ENCODE measurements around the gene VWF.

VWF gene

GRCh38 chr12:5988659-5989116, 135.8 kb downstream of the VWF start:
- FAIRE-seq, result peak; percentile 7

GRCh38 chr12:5988088-5988487, 136.4 kb downstream of the VWF start:
- no peak for DNase-seq (ENCODE audit: low spot score)
- FAIRE-seq, result no peak

More at GRCh38 chr12:5988659-5989116, 135.8 kb downstream of the VWF start:
- peak; percentile 31 for DNase-seq (ENCODE audit: low spot score)

DNA sequence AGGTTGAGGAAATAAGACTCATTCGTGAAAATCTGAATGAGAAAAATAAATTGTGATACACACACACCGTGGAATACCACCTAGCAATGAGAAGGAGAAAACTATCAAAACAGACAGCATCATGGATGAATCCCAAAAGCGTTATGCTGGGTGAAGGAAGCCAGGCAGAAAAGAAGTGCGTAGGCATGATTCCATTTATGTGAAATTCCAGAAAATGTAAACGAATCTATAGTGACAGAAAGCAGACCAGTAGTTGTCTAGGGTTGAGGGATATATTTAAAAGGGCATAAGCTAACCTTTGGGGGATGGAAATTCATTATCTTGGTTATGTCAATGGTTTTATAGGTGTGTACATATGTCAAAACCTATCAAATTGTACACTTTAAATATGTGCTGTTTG, 136.9 kb downstream of the VWF start:
- DNase-seq (ENCODE audit: low spot score) (no peak), FAIRE-seq (no peak)

DNA sequence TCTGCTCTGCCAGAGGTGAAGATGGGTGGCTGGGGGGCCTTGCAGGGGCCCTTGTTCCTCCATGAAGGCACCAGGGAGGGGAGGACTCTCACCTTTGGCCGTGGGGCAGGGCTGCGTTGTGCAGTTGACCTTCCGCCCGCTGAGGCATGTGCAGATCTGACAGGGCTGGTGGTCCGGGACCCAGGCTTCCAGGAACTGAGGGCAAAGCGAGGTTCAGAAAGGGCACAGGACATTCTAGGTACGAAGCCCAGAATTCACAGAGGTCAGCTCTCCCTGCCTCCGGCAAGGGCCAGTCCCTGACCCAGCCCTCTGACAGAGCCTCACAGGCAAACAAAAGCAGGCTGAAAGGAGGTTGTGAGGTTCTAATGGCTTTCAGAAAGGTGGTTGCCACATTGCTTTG, 139.0 kb downstream of the VWF start:
- FAIRE-seq (no peak), DNase-seq (ENCODE audit: low spot score) (no peak)

- DNase-seq (ENCODE audit: low spot score) (no peak), FAIRE-seq (no peak)
These were observed 139.6 kb downstream of the VWF start for GRCh38 chr12:5984873-5985272.

DNA sequence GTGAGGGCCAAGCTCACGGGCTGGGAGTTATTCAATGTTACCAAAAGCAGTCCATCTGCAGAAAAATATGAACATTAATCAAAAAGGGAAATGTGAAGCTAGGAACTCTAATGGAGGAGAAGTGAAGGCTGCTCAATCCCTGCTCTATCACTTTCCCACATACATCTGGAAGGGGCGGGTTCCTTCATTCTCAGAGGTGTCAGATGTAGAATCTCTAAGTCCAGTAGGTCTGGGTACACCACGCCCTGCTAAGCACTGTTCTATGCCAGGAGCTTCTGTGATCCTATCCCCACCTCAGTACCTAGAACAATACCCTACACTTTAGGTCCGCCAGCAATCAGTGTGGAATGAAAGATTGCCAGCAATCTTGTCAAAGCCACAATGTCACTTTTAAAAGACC, 142.4 kb downstream of the VWF start:
- FAIRE-seq (no peak), DNase-seq (ENCODE audit: low spot score) (no peak)

- no peak for FAIRE-seq
- no peak for DNase-seq (ENCODE audit: low spot score)
These were observed 146.9 kb downstream of the VWF start for GRCh38 chr12:5977556-5977955.

GRCh38 chr12:5976711-5977110, 147.8 kb downstream of the VWF start:
- DNase-seq (ENCODE audit: low spot score) (no peak), FAIRE-seq (no peak)

- no peak for DNase-seq (ENCODE audit: low spot score)
- no peak for FAIRE-seq
These were observed 148.3 kb downstream of the VWF start for GRCh38 chr12:5976196-5976595.

DNA sequence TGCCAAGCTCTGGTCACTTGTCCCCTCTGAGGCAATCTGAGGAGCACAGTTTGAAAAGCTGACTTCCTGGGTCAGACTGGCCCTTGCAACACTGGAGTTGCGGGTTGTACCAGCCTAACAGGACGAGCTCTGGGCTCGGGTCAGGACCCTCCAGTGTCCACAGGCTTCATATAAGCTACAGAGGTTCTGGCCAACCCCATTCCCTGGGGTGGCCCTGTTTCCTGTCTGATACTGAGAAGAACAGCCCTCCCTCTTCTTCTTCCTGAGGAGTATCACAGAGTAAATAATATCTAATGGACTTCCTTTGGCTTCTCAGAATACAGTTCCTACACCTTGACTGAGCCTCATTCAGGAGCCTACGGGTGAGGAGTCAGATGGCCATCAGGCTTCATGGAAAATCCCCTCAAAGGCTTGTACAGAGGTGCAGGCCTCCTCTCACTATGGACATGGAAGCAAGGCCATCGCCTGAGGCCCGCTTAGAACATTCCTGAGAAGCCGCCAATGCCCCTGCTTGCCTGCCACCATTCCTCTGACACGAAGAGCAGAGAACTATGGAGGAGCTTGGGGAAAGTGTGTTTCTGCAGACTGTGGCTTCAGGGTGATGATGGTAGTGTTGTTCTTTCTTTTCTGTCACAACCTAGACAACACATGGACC, 150.9 kb downstream of the VWF start:
- FAIRE-seq (no peak), DNase-seq (ENCODE audit: low spot score) (no peak)

DNA sequence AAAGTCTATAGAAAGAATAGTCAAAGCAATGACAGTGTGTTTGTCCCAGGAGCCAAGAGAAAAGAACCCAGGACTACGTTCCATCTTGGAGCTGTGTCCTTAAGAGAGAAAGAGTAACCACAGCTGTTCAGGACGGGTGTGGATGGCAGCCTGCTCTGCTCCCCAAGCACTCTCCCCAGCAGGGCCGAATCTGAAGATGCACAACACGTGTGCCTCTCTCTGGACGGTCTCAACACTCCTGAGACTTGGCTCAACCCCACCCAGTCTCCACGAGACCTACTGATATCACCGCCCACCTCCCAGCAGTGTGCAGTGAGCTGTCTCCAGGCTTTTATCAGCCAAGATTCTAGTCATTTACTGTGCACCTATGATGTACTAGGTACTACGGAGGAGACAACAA, 152.1 kb downstream of the VWF start:
- DNase-seq (ENCODE audit: low spot score) (no peak), FAIRE-seq (no peak)

DNA sequence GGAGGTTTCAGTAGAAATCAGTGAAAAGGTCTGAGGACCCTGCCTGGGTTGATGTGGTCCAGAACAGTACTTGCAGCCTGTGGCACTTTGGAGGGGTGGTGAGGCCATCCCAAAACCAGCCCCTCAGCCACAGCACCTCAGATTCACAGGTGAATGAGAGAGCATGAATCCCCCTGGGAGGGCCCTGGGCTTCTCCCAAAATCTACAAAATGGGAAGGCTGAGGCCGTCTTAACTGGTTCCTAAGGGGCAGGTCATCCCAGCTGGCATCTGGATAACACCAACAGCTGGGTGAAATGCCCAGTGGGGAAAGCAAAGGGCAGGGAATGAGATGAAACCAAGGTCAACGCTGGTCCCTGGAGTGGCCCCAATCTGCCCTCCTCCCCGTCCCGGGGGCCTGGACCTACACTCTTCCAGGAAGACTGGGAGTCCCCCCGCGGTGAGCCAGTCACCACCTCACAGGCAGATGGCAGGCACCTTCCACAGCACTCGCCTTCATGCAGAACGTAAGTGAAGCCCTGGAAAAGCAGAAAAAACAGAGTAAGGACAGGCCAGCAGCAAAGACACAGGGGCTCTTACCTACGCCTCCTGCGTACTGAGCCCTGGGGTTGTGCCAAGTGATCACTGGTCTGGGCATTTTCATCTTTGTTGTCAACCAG, 153.1 kb downstream of the VWF start:
- no peak for FAIRE-seq
- no peak for DNase-seq (ENCODE audit: low spot score)

DNA sequence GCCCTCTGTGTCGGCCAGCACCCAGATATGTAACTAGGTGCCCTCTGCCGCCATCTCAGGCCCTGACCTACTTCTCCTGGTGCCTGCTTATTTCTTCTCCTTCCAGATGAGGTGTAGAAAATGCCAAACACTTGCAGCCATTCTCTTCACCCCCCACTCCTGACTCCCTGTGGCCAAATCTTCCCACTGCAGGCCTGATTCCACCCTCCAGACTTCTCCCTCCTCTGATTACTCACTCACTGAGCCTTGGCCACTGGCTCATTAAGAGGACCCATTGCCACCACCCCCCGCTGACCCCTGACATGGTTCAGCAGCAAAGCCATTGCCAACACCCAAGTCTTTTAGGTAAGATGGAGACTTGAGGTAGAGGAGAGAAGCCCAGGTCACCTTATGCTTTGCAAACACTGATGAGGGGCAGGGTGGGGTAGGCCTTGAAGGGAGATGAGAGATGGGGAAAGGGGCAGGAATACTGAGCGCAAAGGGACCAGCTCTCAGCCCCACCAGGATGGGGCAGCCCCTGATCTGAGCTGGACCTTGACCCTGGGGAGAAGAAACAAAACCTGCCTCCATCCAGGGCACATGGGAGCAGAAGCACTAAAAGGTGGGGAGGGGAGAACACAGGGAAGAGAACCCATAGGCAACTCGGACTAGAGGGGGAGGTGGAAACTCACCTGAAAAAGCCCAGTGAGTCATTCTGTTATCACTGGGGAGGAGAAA, 154.3 kb downstream of the VWF start:
- DNase-seq (ENCODE audit: low spot score), result no peak
- FAIRE-seq, result no peak

DNA sequence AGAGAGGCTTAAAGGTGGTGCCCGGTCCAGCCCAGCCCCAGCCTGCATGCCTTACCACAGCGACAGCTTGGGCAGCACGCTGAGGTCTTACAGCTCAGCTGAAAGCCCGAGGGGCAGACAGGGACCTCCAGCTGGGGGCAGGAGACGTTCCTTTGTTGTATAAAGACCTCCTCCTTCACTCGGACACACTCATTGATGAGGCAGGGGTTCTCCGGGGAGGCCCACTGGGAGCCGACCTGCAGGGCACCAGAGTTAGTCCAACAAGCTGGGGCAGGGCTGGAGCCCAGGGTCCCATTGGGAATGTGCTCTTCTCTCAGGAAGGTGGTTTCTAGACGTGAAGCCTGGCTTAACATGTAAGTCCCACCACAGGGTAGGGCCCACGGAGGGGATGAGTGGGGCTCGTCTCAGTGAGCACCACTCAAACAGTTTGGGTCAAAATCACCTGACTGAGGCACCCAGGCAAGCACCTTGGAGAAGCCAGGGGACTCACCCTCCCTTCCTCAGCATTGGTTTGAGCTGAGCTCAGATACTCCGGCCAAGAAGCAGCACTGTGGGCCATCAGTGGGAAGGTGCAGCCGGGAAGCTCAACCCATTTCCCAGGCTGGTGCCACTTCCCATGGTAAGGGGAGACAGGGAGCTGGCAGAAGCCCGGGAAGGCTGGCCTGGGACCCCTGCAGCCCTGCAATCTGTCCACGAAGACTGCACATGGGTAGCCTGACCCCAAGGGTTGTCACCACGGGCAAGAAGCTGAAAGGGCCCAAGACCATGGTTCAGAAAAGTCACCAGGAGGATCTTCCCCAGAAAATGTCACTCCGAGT, 155.1 kb downstream of the VWF start:
- DNase-seq (ENCODE audit: low spot score) (no peak), FAIRE-seq (no peak)

GRCh38 chr12:5967645-5968415, 156.6 kb downstream of the VWF start:
- FAIRE-seq (no peak), DNase-seq (ENCODE audit: low spot score) (no peak)

DNA sequence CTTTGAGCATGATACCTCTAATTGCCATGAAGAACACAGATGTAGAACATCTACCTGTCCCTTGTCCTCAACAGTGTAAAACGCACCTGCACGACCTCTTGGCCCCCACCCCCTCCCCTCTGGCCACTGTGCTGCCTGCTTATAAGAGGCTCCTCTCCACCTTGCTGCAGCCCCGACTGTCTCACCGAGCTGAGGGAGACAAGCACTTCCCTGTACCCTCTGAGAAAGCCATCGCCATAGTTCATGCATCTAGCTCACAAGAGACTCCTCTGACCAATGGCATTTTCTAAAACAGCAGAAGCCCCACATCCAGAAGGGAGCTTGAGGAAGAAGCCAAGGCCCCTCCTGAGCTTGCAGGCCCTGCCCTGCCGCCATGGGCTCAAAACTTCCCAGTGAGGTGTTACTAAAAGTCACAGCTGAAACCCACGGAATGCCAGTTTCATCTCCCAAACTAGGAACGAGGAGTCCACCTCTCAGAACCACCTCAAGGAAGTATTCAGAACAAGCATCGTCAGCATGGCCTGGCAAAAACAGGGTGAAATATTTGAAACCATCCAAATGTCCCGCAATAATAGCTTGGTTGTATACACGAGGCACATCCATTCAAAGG, 157.9 kb downstream of the VWF start:
- no peak for DNase-seq (ENCODE audit: low spot score)
- no peak for FAIRE-seq

- FAIRE-seq (no peak), DNase-seq (ENCODE audit: low spot score) (no peak)
These were observed 158.5 kb downstream of the VWF start for GRCh38 chr12:5965950-5966383.

DNA sequence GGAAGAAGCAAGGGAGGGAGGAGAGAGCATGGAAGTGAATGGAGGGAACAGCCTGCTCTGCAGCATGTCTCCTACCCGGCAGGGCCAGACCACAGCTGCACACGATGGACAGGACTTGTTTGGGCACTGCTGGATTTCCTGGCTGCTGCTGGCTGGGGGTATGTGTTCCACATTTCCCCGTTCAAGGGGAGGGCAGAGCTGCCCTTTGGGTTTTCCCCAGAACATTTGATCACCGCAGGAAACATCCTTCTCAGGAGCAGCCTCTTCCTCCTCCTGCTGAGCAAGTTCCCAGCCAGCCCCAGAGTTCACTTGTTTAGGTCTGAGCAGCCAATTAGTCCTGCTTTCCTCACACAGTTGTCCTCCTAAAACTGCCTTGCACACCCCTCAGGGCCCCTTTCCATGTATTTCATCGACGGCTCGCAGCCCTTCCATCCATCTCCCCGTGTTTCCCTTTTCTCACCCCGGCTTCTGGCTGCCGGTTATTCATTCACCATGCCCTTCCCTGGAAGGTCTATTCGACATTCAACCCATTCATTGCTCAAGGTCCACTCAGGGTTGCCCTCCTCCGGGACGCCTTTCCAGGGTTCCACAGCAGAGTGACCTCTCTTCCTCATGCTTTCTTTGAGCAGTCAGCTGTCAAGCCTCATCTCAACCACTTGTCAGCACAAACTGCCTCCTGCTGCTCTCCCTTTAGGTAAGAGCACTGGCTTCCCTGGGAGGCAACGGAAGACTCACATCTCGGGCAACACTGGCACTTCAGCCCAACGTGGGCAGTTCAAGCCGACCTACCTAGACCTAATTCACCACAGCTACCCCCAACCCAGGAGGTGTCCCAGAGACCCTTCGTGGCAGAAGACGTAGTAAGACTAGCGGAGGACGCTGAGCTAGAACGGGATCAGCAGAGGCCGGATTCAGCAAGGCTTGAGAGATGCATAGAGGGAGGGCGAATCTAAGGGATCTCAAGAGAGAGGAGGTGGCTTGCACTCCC, 159.3 kb downstream of the VWF start:
- FAIRE-seq, result no peak
- DNase-seq (ENCODE audit: low spot score), result no peak

DNA sequence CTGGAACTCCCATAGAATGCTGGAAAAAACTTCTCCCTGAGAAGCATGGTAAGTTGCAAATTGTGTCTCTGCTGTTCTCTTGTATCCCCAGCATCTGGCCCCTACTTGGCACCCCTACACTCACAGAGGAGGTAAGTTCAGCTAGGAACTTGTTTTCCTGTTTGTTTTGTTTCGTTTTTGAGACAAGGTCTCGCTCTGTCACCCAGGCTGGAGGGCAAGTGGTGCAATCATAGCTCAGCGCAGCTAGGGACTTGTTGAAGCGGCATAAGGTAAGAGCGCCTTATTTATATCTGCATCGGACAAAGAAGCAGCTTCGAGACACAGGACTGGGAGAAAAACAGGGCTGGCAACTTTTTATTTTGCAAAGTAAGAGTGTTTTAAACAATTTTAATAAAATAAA, 161.0 kb downstream of the VWF start:
- FAIRE-seq (no peak), DNase-seq (ENCODE audit: low spot score) (no peak)
